Measurements from ENCODE around the gene ATP8A2. TPM values are rescaled to one million over a fixed set of nuclear protein-coding genes. Genes with fewer than 3 reads are reported as not detected.

ATP8A2 gene
- total and polyA plus RNA-seq, 5 donors, result 0.09 to 0.65 (median 0.22) TPM

GRCh38 chr13:25584087-25584486 is 212.3 kb downstream of the ATP8A2 start:
- Histone ChIP-seq H3K9me3 (ENCODE audit: control insufficient read depth, low read length) (no peaks in the 10 kb centered on the region), H3K27me3 (ENCODE audit: control insufficient read depth, insufficient read depth) (peaks cover 3% of the 10 kb centered on the region), H3K4me1 (ENCODE audit: control insufficient read depth, insufficient read depth, low read length) (no peaks in the 10 kb centered on the region), H3K4me3 (ENCODE audit: low read length) (no peak overlapping the region), H3K27ac (ENCODE audit: low read length) (no peak overlapping the region)
- ATAC-seq (no peak), DNase-seq (no peak)
- 53% methylated on average over 6 of the region's 6 CpGs for WGBS
- intact Hi-C loops (cut with DNase I), result no loop called here

- 62% methylated on average over 5 of the region's 5 CpGs for WGBS
- DNase-seq, result no peak
- intact Hi-C loops (cut with DNase I), result no loop called here
- Histone ChIP-seq H3K27ac (ENCODE audit: low read length) (no peak overlapping the region), H3K4me1 (ENCODE audit: control insufficient read depth, insufficient read depth, low read length) (no peaks in the 10 kb centered on the region), H3K27me3 (ENCODE audit: control insufficient read depth, insufficient read depth) (no peaks in the 10 kb centered on the region), H3K9me3 (ENCODE audit: control insufficient read depth, low read length) (no peaks in the 10 kb centered on the region), H3K4me3 (ENCODE audit: low read length) (no peak overlapping the region)
- ATAC-seq, result no peak
Measured at GRCh38 chr13:25585000-25585399, 213.2 kb downstream of the ATP8A2 start.

- no peaks in the 10 kb centered on the region for H3K4me1 ChIP-seq (ENCODE audit: control insufficient read depth, insufficient read depth, low read length)
- no peak overlapping the region for H3K4me3 ChIP-seq (ENCODE audit: low read length)
- DNase-seq (no peak), ATAC-seq (no peak)
- H3K27me3 ChIP-seq (ENCODE audit: control insufficient read depth, insufficient read depth), result no peaks in the 10 kb centered on the region
- H3K27ac ChIP-seq (ENCODE audit: low read length), result no peak overlapping the region
- H3K9me3 ChIP-seq (ENCODE audit: control insufficient read depth, low read length), result no peaks in the 10 kb centered on the region
- WGBS, result 75% methylated on average over 1 of the region's 1 CpG
- intact Hi-C loops (cut with DNase I), result no loop called here
Measured at GRCh38 chr13:25587326-25587980, 215.7 kb downstream of the ATP8A2 start.

- ATAC-seq (no peak), DNase-seq (no peak)
- H3K4me1 ChIP-seq (ENCODE audit: control insufficient read depth, insufficient read depth, low read length), result no peaks in the 10 kb centered on the region
- WGBS, result 83% methylated on average over 12 of the region's 12 CpGs
- no peak overlapping the region for H3K27ac ChIP-seq (ENCODE audit: low read length)
- H3K27me3 ChIP-seq (ENCODE audit: control insufficient read depth, insufficient read depth), result no peaks in the 10 kb centered on the region
- no peak overlapping the region for H3K4me3 ChIP-seq (ENCODE audit: low read length)
- no peaks in the 10 kb centered on the region for H3K9me3 ChIP-seq (ENCODE audit: control insufficient read depth, low read length)
- intact Hi-C loops (cut with DNase I), result no loop called here
Measured at GRCh38 chr13:25588336-25589060, 216.7 kb downstream of the ATP8A2 start.

GRCh38 chr13:25598421-25598820 is 226.6 kb downstream of the ATP8A2 start:
- H3K4me1 ChIP-seq (ENCODE audit: control insufficient read depth, insufficient read depth, low read length), result no peaks in the 10 kb centered on the region
- intact Hi-C loops (cut with DNase I), result no loop called here
- no peak overlapping the region for H3K4me3 ChIP-seq (ENCODE audit: low read length)
- DNase-seq, result no peak
- 79% methylated on average over 2 of the region's 2 CpGs for WGBS
- no peak for ATAC-seq
- H3K27me3 ChIP-seq (ENCODE audit: control insufficient read depth, insufficient read depth), result no peaks in the 10 kb centered on the region
- H3K9me3 ChIP-seq (ENCODE audit: control insufficient read depth, low read length), result no peaks in the 10 kb centered on the region
- H3K27ac ChIP-seq (ENCODE audit: low read length), result no peak overlapping the region

GRCh38 chr13:25602176-25602575 is 230.4 kb downstream of the ATP8A2 start:
- no peak for ATAC-seq
- Histone ChIP-seq H3K27me3 (ENCODE audit: control insufficient read depth, insufficient read depth) (no peaks in the 10 kb centered on the region), H3K4me1 (ENCODE audit: control insufficient read depth, insufficient read depth, low read length) (no peaks in the 10 kb centered on the region), H3K27ac (ENCODE audit: low read length) (no peak overlapping the region), H3K9me3 (ENCODE audit: control insufficient read depth, low read length) (no peaks in the 10 kb centered on the region), H3K4me3 (ENCODE audit: low read length) (no peak overlapping the region)
- WGBS, result 40% methylated on average over 2 of the region's 2 CpGs
- intact Hi-C loops (cut with DNase I), result no loop called here
- DNase-seq, result no peak

GRCh38 chr13:25604106-25604505 is 232.3 kb downstream of the ATP8A2 start:
- H3K4me1 ChIP-seq (ENCODE audit: control insufficient read depth, insufficient read depth, low read length), result no peaks in the 10 kb centered on the region
- H3K27me3 ChIP-seq (ENCODE audit: control insufficient read depth, insufficient read depth), result no peaks in the 10 kb centered on the region
- intact Hi-C loops (cut with DNase I), result no loop called here
- H3K9me3 ChIP-seq (ENCODE audit: control insufficient read depth, low read length), result no peaks in the 10 kb centered on the region
- no peak overlapping the region for H3K4me3 ChIP-seq (ENCODE audit: low read length)
- WGBS, result 78% methylated on average over 1 of the region's 1 CpG
- ATAC-seq, result no peak
- no peak for DNase-seq
- no peak overlapping the region for H3K27ac ChIP-seq (ENCODE audit: low read length)

GRCh38 chr13:25607096-25607495 is 235.3 kb downstream of the ATP8A2 start:
- 84% methylated on average over 7 of the region's 7 CpGs for WGBS

GRCh38 chr13:25608181-25608580 is 236.4 kb downstream of the ATP8A2 start:
- Histone ChIP-seq H3K27me3 (ENCODE audit: control insufficient read depth, insufficient read depth) (no peaks in the 10 kb centered on the region), H3K9me3 (ENCODE audit: control insufficient read depth, low read length) (no peaks in the 10 kb centered on the region), H3K27ac (ENCODE audit: low read length) (no peak overlapping the region), H3K4me1 (ENCODE audit: control insufficient read depth, insufficient read depth, low read length) (no peaks in the 10 kb centered on the region), H3K4me3 (ENCODE audit: low read length) (no peak overlapping the region)
- intact Hi-C loops (cut with DNase I), result no loop called here
- no peak for ATAC-seq
- no peak for DNase-seq
- 69% methylated on average over 2 of the region's 2 CpGs for WGBS

More at GRCh38 chr13:25607096-25607495, 235.3 kb downstream of the ATP8A2 start:
- DNase-seq (no peak), ATAC-seq (no peak)
- H3K27ac ChIP-seq (ENCODE audit: low read length), result no peak overlapping the region
- no peak overlapping the region for H3K4me3 ChIP-seq (ENCODE audit: low read length)
- no peaks in the 10 kb centered on the region for H3K27me3 ChIP-seq (ENCODE audit: control insufficient read depth, insufficient read depth)
- no peaks in the 10 kb centered on the region for H3K9me3 ChIP-seq (ENCODE audit: control insufficient read depth, low read length)
- H3K4me1 ChIP-seq (ENCODE audit: control insufficient read depth, insufficient read depth, low read length), result no peaks in the 10 kb centered on the region
- intact Hi-C loops (cut with DNase I), result no loop called here

- Histone ChIP-seq H3K27me3 (ENCODE audit: control insufficient read depth, insufficient read depth) (no peaks in the 10 kb centered on the region), H3K4me1 (ENCODE audit: control insufficient read depth, insufficient read depth, low read length) (no peaks in the 10 kb centered on the region), H3K27ac (ENCODE audit: low read length) (no peak overlapping the region), H3K9me3 (ENCODE audit: control insufficient read depth, low read length) (no peaks in the 10 kb centered on the region), H3K4me3 (ENCODE audit: low read length) (no peak overlapping the region)
- DNase-seq (no peak), ATAC-seq (no peak)
- 54% methylated on average over 1 of the region's 1 CpG for WGBS
- intact Hi-C loops (cut with DNase I), result no loop called here
Measured at GRCh38 chr13:25616674-25617073, 244.9 kb downstream of the ATP8A2 start.

- no peak overlapping the region for H3K27ac ChIP-seq (ENCODE audit: low read length)
- no peaks in the 10 kb centered on the region for H3K4me1 ChIP-seq (ENCODE audit: control insufficient read depth, insufficient read depth, low read length)
- intact Hi-C loops (cut with DNase I), result no loop called here
- ATAC-seq, result no peak
- WGBS, result 85% methylated on average over 5 of the region's 5 CpGs
- no peak for DNase-seq
- H3K9me3 ChIP-seq (ENCODE audit: control insufficient read depth, low read length), result no peaks in the 10 kb centered on the region
- H3K4me3 ChIP-seq (ENCODE audit: low read length), result no peak overlapping the region
- H3K27me3 ChIP-seq (ENCODE audit: control insufficient read depth, insufficient read depth), result no peaks in the 10 kb centered on the region
Measured at GRCh38 chr13:25619897-25620296, 248.1 kb downstream of the ATP8A2 start.
